GM06990 (cell line): ENCODE data around the gene TNS1.

Experiments used
- DNase-seq: peaks from one replicate; pipeline ENCODE4 v3.0.0-alpha.2; 2011; ENCODE audit not compliant: insufficient read length; ENCODE audit errors: extremely low read depth
- H3K27me3 ChIP-seq: replicated peaks from 2 replicates; pipeline ENCODE4 v1.6.0; 2011; ENCODE audit warnings: low read length; ENCODE audit not compliant: control insufficient read depth, insufficient read depth
- H3K36me3 ChIP-seq: 2 replicates; pipeline ENCODE4 v1.5.1; 2011; ENCODE audit warnings: low read length; ENCODE audit not compliant: control insufficient read depth, insufficient read depth
- H3K4me3 ChIP-seq: replicated peaks from 2 replicates; pipeline ENCODE4 v1.5.1; 2011; ENCODE audit warnings: low read depth, mild to moderate bottlenecking, control low read depth, low read length
- CTCF ChIP-seq: IDR thresholded peaks from 2 replicates; pipeline ENCODE4 v1.5.1; 2011; ENCODE audit warnings: low read length, control low read depth, mild to moderate bottlenecking, inconsistent platforms; ENCODE audit not compliant: insufficient read depth, poor library complexity, severe bottlenecking

TNS1 gene

GRCh38 chr2:217878915-217879590 lies 123.7 kb downstream of the TNS1 start:
- Histone ChIP-seq H3K4me3 (no peak overlapping the region), H3K36me3 (no peaks in the 10 kb centered on the region), H3K27me3 (no peaks in the 10 kb centered on the region; the same call in none of the 2 replicates)
- no peak for DNase-seq
- no peak for TF ChIP-seq CTCF

- H3K27me3 ChIP-seq = no peaks in the 10 kb centered on the region; the same call in none of the 2 replicates
These were observed 124.9 kb downstream of the TNS1 start for GRCh38 chr2:217877866-217878265.

GRCh38 chr2:217876253-217876570 lies 126.6 kb downstream of the TNS1 start:
- no peaks in the 10 kb centered on the region; the same call in none of the 2 replicates for H3K27me3 ChIP-seq
- H3K36me3 ChIP-seq = no peaks in the 10 kb centered on the region
- TF ChIP-seq CTCF = no peak

More at GRCh38 chr2:217877866-217878265, 124.9 kb downstream of the TNS1 start:
- TF ChIP-seq CTCF = no peak
- Histone ChIP-seq H3K36me3 (no peaks in the 10 kb centered on the region), H3K4me3 (no peak overlapping the region)
- no peak for DNase-seq

GRCh38 chr2:217875556-217876252 lies 127.1 kb downstream of the TNS1 start:
- DNase-seq = no peak
- TF ChIP-seq CTCF = no peak
- H3K27me3 ChIP-seq = no peaks in the 10 kb centered on the region; the same call in none of the 2 replicates

More at GRCh38 chr2:217876253-217876570, 126.6 kb downstream of the TNS1 start:
- no peak for DNase-seq
- H3K4me3 ChIP-seq = no peak overlapping the region

GRCh38 chr2:217875138-217875537 lies 127.7 kb downstream of the TNS1 start:
- H3K27me3 ChIP-seq = no peaks in the 10 kb centered on the region; the same call in none of the 2 replicates
- no peak for DNase-seq
- no peak overlapping the region for H3K4me3 ChIP-seq
- H3K36me3 ChIP-seq = no peaks in the 10 kb centered on the region
- TF ChIP-seq CTCF = no peak

More at GRCh38 chr2:217875556-217876252, 127.1 kb downstream of the TNS1 start:
- Histone ChIP-seq H3K36me3 (no peaks in the 10 kb centered on the region), H3K4me3 (no peak overlapping the region)
